DOHH2 (cell line): ENCODE measurements around the gene PLXNA3.

ENCODE experiments used
- CTCF ChIP-seq: fragments of 200-600 bp; sonication (generic); IDR thresholded peaks from one replicate; pipeline ENCODE4 v1.5.1; 2014; ENCODE audit warnings: antibody characterized with exemption, mild to moderate bottlenecking, low read depth, low read length; ENCODE audit not compliant: poor library complexity, severe bottlenecking
- EZH2phosphoT487 ChIP-seq: fragments of 200-600 bp; sonication (generic); IDR thresholded peaks from 2 replicates; pipeline ENCODE4 v1.6.1; 2017; ENCODE audit warnings: borderline replicate concordance, mild to moderate bottlenecking, antibody characterized with exemption, low read length, moderate library complexity, mixed read lengths

DNA sequence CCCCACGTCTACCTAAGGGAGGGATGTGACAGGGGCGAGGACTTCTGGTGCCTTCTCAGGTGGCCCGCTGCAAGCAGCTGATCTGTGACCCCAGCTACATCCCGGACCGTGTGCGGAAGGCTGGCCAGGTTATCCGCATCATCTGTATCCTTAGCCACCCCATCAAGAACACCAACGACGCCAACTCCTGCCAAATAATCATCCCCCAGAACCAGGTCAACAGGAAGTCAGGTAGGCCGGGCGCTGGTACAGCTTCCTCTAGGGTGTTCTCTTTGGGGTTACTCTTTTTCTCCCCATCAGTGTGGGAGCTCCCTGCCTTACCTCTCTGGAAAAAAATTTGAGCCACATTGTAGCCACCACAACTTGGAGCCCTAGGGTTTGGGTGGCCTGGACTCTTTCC lies 16.5 kb upstream of the PLXNA3 start:
- TF ChIP-seq CTCF (no peak), EZH2phosphoT487 (no peak)
